Osteoblast (primary cell): ENCODE data around the gene GTPBP1. TPM values are rescaled to one million over a fixed set of nuclear protein-coding genes. Genes with fewer than 3 reads are reported as not detected.

Source experiments
- DNase-seq: peaks from one replicate; pipeline ENCODE4 v3.0.0; 2011; ENCODE audit warnings: low spot score, mixed read lengths; ENCODE audit not compliant: insufficient read length; ENCODE audit errors: missing footprints
- H2AFZ ChIP-seq: 2 replicates; pipeline ENCODE4 v1.6.0; 2011; ENCODE audit warnings: mild to moderate bottlenecking, low read length
- H3K27ac ChIP-seq: 2 replicates; pipeline ENCODE4 v1.5.1; 2011; ENCODE audit warnings: mild to moderate bottlenecking, low read depth, low read length, moderate library complexity
- H3K27me3 ChIP-seq: 2 replicates; pipeline ENCODE4 v1.6.0; 2012; ENCODE audit warnings: mild to moderate bottlenecking, control low read depth, inconsistent platforms, low read length, moderate library complexity; ENCODE audit not compliant: insufficient read depth
- H3K36me3 ChIP-seq: 2 replicates; pipeline ENCODE4 v1.5.1; 2011; ENCODE audit warnings: mild to moderate bottlenecking, low read length, control low read depth, moderate library complexity; ENCODE audit not compliant: insufficient read depth
- H3K4me1 ChIP-seq: 2 replicates; pipeline ENCODE4 v1.5.1; 2011; ENCODE audit warnings: mild to moderate bottlenecking, low read length, control low read depth, moderate library complexity; ENCODE audit not compliant: insufficient read depth
- H3K4me2 ChIP-seq: 2 replicates; pipeline ENCODE4 v1.6.0; 2011; ENCODE audit warnings: mild to moderate bottlenecking, low read length; ENCODE audit not compliant: insufficient read depth
- H3K4me3 ChIP-seq: fragments of 200-600 bp; sonication (generic); 3 replicates; pipeline ENCODE4 v1.5.1; 2012; ENCODE audit warnings: mild to moderate bottlenecking, low read length, inconsistent platforms; ENCODE audit not compliant: insufficient read depth
- H3K79me2 ChIP-seq: 2 replicates; pipeline ENCODE4 v1.6.0; 2012; ENCODE audit warnings: mild to moderate bottlenecking, low read length, control low read depth, inconsistent platforms; ENCODE audit not compliant: insufficient read depth
- H3K9me3 ChIP-seq: 2 replicates; pipeline ENCODE4 v1.5.1; 2011; ENCODE audit warnings: low read depth, low read length, control low read depth
- H4K20me1 ChIP-seq: 2 replicates; pipeline ENCODE4 v1.6.0; 2012; ENCODE audit warnings: mild to moderate bottlenecking, low read length, control low read depth; ENCODE audit not compliant: insufficient read depth
- total RNA-seq: library from RNA; depleted of rRNA; stranded (reverse); fragments of >200 nt; gene quantifications from 2 replicates; pipeline ENCODE4 v1.2.3, GENCODE V29; 2012
- TF ChIP-seq, protein P1 (sequence below): IDR thresholded peaks from 2 replicates; pipeline ENCODE4 v1.5.1; 2011; ENCODE audit warnings: mild to moderate bottlenecking, low read depth, low read length, moderate library complexity; ENCODE audit errors: extremely low read depth

The GTPBP1 gene
- total RNA-seq, 1 donor, result 34.7 TPM

GRCh38 chr22:38728871-38729796 is 23.4 kb downstream of the GTPBP1 start:
- Histone ChIP-seq H4K20me1 (peaks cover 16% of the 10 kb centered on the region), H3K27me3 (no peaks in the 10 kb centered on the region), H3K36me3 (peaks cover 86% of the 10 kb centered on the region), H3K4me2 (no peak overlapping the region), H3K4me3 (no peak overlapping the region), H3K79me2 (no peaks in the 10 kb centered on the region), H3K27ac (no peak overlapping the region), H3K9me3 (no peaks in the 10 kb centered on the region), H2AFZ (no peak overlapping the region), H3K4me1 (no peaks in the 10 kb centered on the region)
- TF ChIP-seq, protein P1, sequence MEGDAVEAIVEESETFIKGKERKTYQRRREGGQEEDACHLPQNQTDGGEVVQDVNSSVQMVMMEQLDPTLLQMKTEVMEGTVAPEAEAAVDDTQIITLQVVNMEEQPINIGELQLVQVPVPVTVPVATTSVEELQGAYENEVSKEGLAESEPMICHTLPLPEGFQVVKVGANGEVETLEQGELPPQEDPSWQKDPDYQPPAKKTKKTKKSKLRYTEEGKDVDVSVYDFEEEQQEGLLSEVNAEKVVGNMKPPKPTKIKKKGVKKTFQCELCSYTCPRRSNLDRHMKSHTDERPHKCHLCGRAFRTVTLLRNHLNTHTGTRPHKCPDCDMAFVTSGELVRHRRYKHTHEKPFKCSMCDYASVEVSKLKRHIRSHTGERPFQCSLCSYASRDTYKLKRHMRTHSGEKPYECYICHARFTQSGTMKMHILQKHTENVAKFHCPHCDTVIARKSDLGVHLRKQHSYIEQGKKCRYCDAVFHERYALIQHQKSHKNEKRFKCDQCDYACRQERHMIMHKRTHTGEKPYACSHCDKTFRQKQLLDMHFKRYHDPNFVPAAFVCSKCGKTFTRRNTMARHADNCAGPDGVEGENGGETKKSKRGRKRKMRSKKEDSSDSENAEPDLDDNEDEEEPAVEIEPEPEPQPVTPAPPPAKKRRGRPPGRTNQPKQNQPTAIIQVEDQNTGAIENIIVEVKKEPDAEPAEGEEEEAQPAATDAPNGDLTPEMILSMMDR, result no peak
- peak; percentile 78 for DNase-seq

GRCh38 chr22:38729946-38730345 is 24.2 kb downstream of the GTPBP1 start:
- Histone ChIP-seq H3K27me3 (no peaks in the 10 kb centered on the region), H3K4me3 (no peak overlapping the region), H4K20me1 (peaks cover 8% of the 10 kb centered on the region), H3K27ac (no peak overlapping the region), H3K9me3 (no peaks in the 10 kb centered on the region), H3K79me2 (no peaks in the 10 kb centered on the region), H3K4me2 (no peak overlapping the region), H3K36me3 (peaks cover 81% of the 10 kb centered on the region), H3K4me1 (no peaks in the 10 kb centered on the region), H2AFZ (no peak overlapping the region)
- peak; percentile 54 for DNase-seq
- TF ChIP-seq, protein P1, result no peak

DNA sequence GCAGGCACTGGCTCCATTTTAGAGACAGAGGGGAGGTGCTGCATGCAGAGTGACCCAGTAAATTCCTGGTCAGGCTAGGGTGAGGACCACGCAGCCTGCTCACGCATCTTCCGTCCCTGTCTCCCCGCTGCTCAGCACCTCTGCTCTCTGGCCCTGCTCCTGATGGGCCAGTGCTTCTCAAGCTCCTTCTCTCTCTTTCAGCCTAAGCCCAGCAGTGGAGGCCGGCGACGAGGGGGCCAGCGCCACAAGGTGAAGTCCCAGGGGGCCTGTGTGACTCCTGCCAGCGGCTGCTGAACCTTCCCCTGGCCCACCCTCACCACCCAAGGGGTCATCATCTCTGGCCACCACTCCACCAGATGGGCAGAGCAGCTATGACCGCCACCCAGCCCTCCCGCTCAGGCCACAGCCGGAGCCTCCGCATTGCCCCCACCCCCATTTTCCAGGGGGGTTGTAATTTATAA is 24.7 kb downstream of the GTPBP1 start:
- no peaks in the 10 kb centered on the region for H3K27me3 ChIP-seq
- no peak for DNase-seq
- TF ChIP-seq, protein P1, result no peak
- H2AFZ ChIP-seq, result no peak overlapping the region
- H3K27ac ChIP-seq, result no peak overlapping the region
- H3K4me1 ChIP-seq, result no peaks in the 10 kb centered on the region
- H3K9me3 ChIP-seq, result no peaks in the 10 kb centered on the region
- peaks cover 79% of the 10 kb centered on the region for H3K36me3 ChIP-seq
- no peak overlapping the region for H3K4me3 ChIP-seq
- peaks cover 4% of the 10 kb centered on the region for H4K20me1 ChIP-seq
- H3K4me2 ChIP-seq, result no peak overlapping the region
- H3K79me2 ChIP-seq, result no peaks in the 10 kb centered on the region

- Histone ChIP-seq H3K9me3 (no peaks in the 10 kb centered on the region), H3K27ac (no peak overlapping the region), H3K36me3 (peaks cover 77% of the 10 kb centered on the region), H3K79me2 (no peaks in the 10 kb centered on the region), H3K27me3 (no peaks in the 10 kb centered on the region), H3K4me2 (no peak overlapping the region), H4K20me1 (peaks cover 3% of the 10 kb centered on the region), H3K4me3 (no peak overlapping the region), H2AFZ (no peak overlapping the region), H3K4me1 (no peaks in the 10 kb centered on the region)
- no peak for DNase-seq
- TF ChIP-seq, protein P1, result no peak
Observed at GRCh38 chr22:38731703-38732161, 26.0 kb downstream of the GTPBP1 start.
